Activated gamma-delta T cell treated with anti-CD3 and anti-CD28 coated beads, Interleukin-2, amount 50 U/mL, for 16 hours (primary cell): ENCODE measurements around the gene PAXX.

Source experiments
- DNase-seq: peaks from one replicate; pipeline ENCODE4 v3.0.0-alpha.2; 2020; ENCODE audit warnings: low read depth

Gene PAXX

GRCh38 chr9:136965771-136966484, 26.3 kb upstream of the PAXX start:
- DNase-seq: peak; percentile 20

GRCh38 chr9:136968333-136969127, 23.7 kb upstream of the PAXX start:
- no peak for DNase-seq

GRCh38 chr9:136969150-136969549, 23.1 kb upstream of the PAXX start:
- DNase-seq: no peak

DNA sequence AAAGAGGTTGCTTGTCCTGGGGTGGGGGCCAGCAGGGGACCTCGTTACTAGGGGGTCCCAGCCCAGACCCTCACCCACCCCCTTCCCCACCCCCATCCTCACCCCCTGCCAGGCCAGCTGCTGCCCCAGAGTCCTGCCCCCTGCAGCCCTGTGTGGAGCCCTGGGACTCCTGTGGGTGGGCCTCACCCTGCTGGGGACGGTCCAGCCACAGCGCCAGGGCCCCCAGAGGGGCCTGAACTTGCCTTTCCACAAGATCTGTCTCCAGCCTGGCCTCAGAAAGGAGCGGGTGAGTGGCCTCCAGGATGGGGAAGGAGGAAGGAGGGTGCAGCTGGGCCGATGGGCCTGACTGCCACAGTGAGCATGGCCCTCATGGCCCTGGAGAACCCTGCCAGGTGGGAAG, 22.4 kb upstream of the PAXX start:
- DNase-seq: no peak

DNA sequence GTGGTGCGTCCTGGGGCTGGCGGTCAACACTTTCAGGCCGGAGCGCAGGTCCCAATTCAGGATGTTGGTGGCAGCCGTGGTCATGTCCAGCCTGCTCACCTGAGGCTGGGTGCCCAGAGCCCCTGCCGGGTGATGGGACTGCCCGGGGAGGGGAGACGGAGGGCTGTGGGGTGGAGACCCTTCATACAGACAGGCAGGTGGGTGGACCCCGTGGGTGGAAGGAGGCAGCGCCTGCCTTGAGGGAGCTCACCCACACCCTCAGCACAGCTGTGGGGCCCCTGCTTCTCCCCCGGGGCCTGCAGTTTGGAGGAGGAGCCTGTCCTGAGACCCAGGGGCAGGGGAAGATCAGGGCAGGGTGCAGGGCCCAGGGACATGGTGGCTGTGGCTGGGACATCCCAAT, 21.9 kb upstream of the PAXX start:
- no peak for DNase-seq

DNA sequence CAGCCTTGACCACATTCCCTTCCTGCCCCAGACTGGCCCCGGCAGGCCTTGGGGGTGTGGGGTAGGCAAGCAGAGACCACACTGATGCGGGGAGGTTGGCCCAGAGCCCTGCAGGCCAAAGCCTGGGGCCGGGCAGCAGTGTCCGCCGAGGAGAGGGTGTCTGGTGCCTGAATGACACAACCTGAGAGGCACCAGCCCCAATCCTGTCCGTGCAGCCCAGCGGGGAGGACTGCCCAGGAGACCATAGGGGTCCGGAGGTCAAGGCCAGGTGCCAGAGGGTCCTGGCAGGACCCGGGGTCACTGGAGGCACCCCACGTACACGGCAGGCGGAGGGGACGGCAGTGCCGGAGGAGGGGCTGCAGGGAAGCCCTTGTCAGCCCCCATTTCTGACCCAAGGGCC, 20.5 kb upstream of the PAXX start:
- no peak for DNase-seq

- DNase-seq: no peak
These were observed 19.9 kb upstream of the PAXX start for GRCh38 chr9:136972335-136972734.

- DNase-seq: no peak
These were observed 19.5 kb upstream of the PAXX start for GRCh38 chr9:136972743-136973142.

GRCh38 chr9:136973618-136974617, 18.3 kb upstream of the PAXX start:
- no peak for DNase-seq

DNA sequence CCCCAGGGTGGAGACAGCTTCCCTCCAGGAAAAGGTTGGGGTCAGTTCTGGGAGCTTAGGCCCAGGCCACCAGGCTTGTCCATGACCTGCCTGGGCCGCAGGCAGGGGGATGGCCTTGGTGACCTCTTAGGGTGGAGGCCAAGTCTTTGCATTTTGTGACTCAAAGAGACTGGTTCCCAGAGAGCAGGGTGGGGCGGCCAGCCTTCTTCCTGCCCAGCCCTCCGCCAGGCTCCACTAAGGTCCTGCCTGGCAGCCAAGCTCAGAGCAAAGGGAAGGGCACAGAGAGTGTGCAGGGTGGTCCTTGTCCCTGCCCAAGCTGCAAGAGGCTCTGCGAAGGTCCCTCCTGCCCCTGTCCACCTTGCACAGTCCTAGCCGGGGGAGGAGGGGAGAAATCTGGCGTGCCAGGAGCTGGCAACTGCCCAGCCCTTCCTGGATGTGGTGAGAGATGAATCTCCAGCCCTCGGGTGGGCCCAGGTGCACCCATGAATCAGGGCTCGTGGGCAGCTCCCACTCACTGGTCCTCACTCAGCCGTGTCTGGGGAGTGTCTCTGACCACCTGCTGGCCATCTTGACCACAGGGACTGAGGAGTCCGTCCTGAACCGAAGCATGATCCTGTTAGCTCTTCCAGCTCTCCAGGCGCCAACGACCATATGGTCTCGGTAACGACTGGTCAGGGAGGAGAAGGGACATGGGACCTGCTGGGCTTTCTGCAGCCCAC, 17.2 kb upstream of the PAXX start:
- no peak for DNase-seq

DNA sequence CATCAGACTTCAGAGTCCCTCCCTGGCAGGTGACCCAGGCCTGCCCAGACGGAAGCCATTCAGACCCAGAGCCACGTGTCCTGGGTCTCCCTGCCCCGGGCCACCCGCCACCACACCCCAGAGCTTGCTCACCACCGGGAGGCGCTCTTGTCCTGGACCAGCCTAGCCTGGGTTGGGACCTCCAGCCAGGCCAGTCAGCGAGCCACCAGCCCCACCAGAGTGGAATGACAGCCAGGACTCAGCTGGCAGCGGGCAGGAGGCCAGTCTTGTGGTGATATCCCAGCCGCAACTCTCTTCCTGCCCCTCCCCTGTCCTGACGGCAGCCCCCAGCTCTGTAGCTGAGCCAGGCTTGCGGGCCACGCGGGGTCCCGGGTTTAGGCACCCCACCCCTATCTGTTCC, 16.6 kb upstream of the PAXX start:
- no peak for DNase-seq

- DNase-seq: no peak
These were observed 15.0 kb upstream of the PAXX start, which contains the start of gene PTGDS for GRCh38 chr9:136977223-136977622. Gene PTGDS, plus strand, starts transcription at chr9:136977504. Its CDS starts 75 bp downstream, at chr9:136977579.

DNA sequence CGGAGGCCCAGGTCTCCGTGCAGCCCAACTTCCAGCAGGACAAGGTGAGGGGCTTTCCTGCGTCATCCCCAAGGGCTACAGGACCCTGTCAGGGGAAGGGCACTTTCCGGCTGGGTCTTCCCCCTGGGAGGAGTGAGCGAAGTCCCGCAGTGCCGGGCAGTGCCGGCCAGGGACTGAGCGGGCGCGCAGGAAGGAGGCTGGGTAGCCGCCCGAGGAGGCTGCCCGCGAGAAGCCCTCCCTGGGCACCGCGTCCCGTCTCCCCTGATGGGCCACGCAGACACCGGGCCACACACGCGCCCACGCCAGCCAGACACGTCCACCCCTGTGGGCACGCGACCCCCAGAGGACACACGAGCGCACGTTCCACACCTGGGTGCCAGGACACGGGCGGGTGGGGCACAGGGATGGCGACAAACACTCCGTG, 14.6 kb upstream of the PAXX start:
- no peak for DNase-seq

DNA sequence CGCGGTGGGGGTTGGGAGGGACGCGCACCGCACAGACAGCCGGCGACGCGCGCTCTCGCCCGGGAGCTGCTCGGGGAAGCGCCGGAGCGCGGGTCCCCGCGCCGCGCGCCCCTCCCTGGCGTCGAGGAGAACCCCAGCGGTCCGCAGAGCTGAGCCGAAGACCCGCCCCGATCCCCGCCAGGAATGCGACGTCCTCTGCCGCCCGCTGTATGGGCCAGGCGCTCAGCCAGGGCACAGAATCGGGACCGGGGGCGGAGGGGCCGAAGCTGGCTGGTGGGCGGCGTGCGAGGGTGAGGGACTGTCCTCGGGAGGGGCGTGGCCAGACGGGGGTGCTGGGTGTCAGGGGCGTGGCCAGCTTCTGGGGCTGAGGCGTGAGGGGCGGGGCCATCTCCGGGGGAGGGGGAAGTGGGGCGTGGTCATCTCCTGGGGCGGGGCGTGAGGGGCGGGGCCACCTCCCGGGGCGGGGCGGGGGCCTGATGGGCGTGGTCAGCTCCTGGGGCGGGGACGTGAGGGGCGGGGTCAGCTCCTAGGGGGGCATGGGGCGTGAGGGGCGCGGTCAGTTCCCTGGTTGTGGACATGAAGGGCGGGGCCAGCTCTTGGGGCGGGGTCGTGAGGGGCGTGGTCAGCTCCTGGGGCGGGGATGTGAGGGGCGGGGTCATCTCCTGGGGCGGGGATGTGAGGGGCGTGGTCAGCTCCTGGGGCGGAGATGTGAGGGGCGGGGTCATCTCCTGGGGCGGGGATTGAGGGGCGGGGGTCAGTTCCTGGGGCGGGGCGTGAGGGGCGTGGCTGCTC, 14.0 kb upstream of the PAXX start:
- DNase-seq: peak; percentile 63

- no peak for DNase-seq
These were observed 13.2 kb upstream of the PAXX start for GRCh38 chr9:136978865-136979544.

DNA sequence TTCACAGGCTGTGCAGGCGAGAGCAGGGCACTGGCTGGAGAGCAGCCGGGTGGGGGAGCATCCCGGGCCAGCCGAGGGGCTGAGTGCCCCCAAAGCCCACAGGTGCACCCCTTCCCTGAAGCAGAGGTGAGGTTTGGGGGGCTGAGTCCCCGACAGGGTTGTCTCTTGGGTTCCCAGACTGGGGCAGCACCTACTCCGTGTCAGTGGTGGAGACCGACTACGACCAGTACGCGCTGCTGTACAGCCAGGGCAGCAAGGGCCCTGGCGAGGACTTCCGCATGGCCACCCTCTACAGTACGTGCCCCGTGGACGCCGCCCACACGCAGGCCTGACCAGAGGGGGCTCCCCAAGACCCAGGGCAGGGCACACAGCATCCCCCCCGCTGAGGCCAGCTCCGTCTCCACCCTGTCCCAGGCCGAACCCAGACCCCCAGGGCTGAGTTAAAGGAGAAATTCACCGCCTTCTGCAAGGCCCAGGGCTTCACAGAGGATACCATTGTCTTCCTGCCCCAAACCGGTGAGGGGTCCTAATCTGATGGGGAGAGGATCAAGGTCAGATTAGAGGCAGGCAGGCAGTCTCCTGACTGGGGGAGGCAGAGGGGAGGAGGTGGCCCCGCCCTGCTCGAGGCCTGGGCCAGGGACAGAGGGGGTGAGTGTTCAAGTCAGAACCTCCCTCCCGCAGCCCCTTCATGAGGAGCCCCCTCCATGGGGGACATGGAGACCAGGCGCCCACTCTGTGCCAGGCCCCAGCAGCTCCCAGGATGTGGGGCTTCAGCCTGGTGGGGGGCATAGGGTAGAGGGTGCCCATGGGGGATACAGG, 12.2 kb upstream of the PAXX start:
- no peak for DNase-seq

- DNase-seq: no peak
These were observed 11.3 kb upstream of the PAXX start for GRCh38 chr9:136980669-136981478.

- no peak for DNase-seq
These were observed 10.5 kb upstream of the PAXX start for GRCh38 chr9:136981588-136982231.
